Endothelial cell of umbilical vein (primary cell): ENCODE data around the gene NDUFAF2. TPM values are rescaled to one million over a fixed set of nuclear protein-coding genes. Genes with fewer than 3 reads are reported as not detected.
A peak's percentile ranks its signal among the peaks of the same experiment; 100 is the strongest.

Source experiments
- BruUV-seq: library from RNA; stranded (reverse); fragments of 400-500 nt; replicated peaks from 2 replicates; lab custom pipeline; 2021; lab: Mats Ljungman, UMichigan
- CTCF ChIA-PET: fragments of 300-600, 350-600 bp; sonication (Branson Sonifier 250); formaldehyde crosslinking; loops from one replicate; lab custom pipeline; 2021; ENCODE audit warnings: antibody characterized with exemption, inconsistent platforms; lab: Charles Lee
- POLR2A ChIA-PET: fragments of 300-600, 350-600 bp; sonication (Branson Sonifier 250); formaldehyde crosslinking; loops from one replicate; lab custom pipeline; 2021; ENCODE audit warnings: antibody characterized with exemption, inconsistent platforms; lab: Charles Lee
- DNase-seq: peaks from one replicate; pipeline ENCODE4 v3.0.0-alpha.2; 2011; ENCODE audit warnings: low read depth, low spot score
- FAIRE-seq: peaks from 2 replicates; lab custom pipeline; 2011; peaks lifted over from hg19 to GRCh38; lab: Jason Lieb, UNC
- H2AFZ ChIP-seq: 2 replicates; pipeline ENCODE4 v1.6.0; 2012; ENCODE audit warnings: low read depth, low read length, control low read depth, inconsistent platforms
- H3K27ac ChIP-seq: 2 replicates; pipeline ENCODE4 v1.5.1; 2011; ENCODE audit warnings: low read depth, mild to moderate bottlenecking, control low read depth, low read length, moderate library complexity; ENCODE audit not compliant: insufficient read depth
- H3K27me3 ChIP-seq, 2 experiments: 2 replicates each; pipeline versions ENCODE4 v1.6.0 to v1.6.1; 2011; ENCODE audit warnings: low read length in 2 of 2, mixed read lengths in 1 of 2; ENCODE audit not compliant: control insufficient read depth in 2 of 2, insufficient read depth in 2 of 2
- H3K36me3 ChIP-seq, 2 experiments: 2 replicates in 1 of 2; 3 replicates in 1 of 2; pipeline ENCODE4 v1.5.1; 2011; ENCODE audit warnings: low read length in 2 of 2, mild to moderate bottlenecking in 1 of 2, moderate library complexity in 1 of 2; ENCODE audit not compliant: control insufficient read depth in 2 of 2, insufficient read depth in 2 of 2; ENCODE audit errors: extremely low read depth in 1 of 2
- H3K4me1 ChIP-seq: 3 replicates; pipeline ENCODE4 v1.5.1; 2011; ENCODE audit warnings: mild to moderate bottlenecking, low read length; ENCODE audit not compliant: control insufficient read depth, insufficient read depth; ENCODE audit errors: extremely low read depth
- H3K4me2 ChIP-seq: 2 replicates; pipeline ENCODE4 v1.6.1; 2011; ENCODE audit warnings: low read length, control low read depth, mixed read lengths; ENCODE audit not compliant: insufficient read depth
- H3K4me3 ChIP-seq, 3 experiments: fragments of 200-600 bp in 1 of 3; sonication (generic), shearing (Covaris generic) in 1 of 3; replicated peaks in 1 of 3; 2 replicates each; pipeline ENCODE4 v1.5.1; 2011 to 2016; ENCODE audit warnings: control low read depth in 3 of 3, low read length in 3 of 3, mild to moderate bottlenecking in 2 of 3, inconsistent platforms in 1 of 3, low read depth in 1 of 3, moderate library complexity in 1 of 3; ENCODE audit not compliant: insufficient read depth in 1 of 3
- H3K79me2 ChIP-seq: 2 replicates; pipeline ENCODE4 v1.6.0; 2012; ENCODE audit warnings: low read length, inconsistent platforms; ENCODE audit not compliant: control insufficient read depth, insufficient read depth
- H3K9ac ChIP-seq: replicated peaks from 2 replicates; pipeline ENCODE3; 2011; ENCODE audit warnings: low read length, control low read depth; ENCODE audit not compliant: insufficient read depth; ENCODE audit errors: extremely low read depth
- H3K9me1 ChIP-seq: replicated peaks from 3 replicates; pipeline ENCODE4 v1.6.0; 2011; ENCODE audit warnings: mild to moderate bottlenecking, low read length; ENCODE audit not compliant: control insufficient read depth, insufficient read depth; ENCODE audit errors: extremely low read depth
- H3K9me3 ChIP-seq: replicated peaks from 2 replicates; pipeline ENCODE4 v1.5.1; 2012; ENCODE audit warnings: low read length, inconsistent platforms; ENCODE audit not compliant: control insufficient read depth, insufficient read depth
- H4K20me1 ChIP-seq: replicated peaks from 2 replicates; pipeline ENCODE3; 2011; ENCODE audit warnings: mild to moderate bottlenecking, low read length; ENCODE audit not compliant: control insufficient read depth, insufficient read depth; ENCODE audit errors: extremely low read depth
- EZH2 ChIP-seq: IDR thresholded peaks from 2 replicates; pipeline ENCODE4 v1.6.1; 2012; ENCODE audit warnings: borderline replicate concordance, low read depth, mild to moderate bottlenecking, moderate library complexity, low read length, inconsistent platforms; ENCODE audit not compliant: severe bottlenecking
- FOS ChIP-seq: IDR thresholded peaks from 2 replicates; pipeline ENCODE4 v1.6.1; 2011; ENCODE audit warnings: mild to moderate bottlenecking, low read length, moderate library complexity, borderline replicate concordance; ENCODE audit not compliant: insufficient read depth
- GATA2 ChIP-seq: IDR thresholded peaks from 2 replicates; pipeline ENCODE4 v1.7.0; 2011; ENCODE audit warnings: low read depth, mild to moderate bottlenecking, moderate library complexity, mixed read lengths, low read length; ENCODE audit not compliant: insufficient read length, insufficient read depth
- JUN ChIP-seq: IDR thresholded peaks from 2 replicates; pipeline ENCODE4 v1.6.1; 2011; ENCODE audit warnings: borderline replicate concordance, low read depth; ENCODE audit not compliant: insufficient read length, insufficient read depth
- MYC ChIP-seq: IDR thresholded peaks from one replicate; pipeline ENCODE4 v1.6.1; 2011; ENCODE audit warnings: mild to moderate bottlenecking, low read depth, low read length
- POLR2A ChIP-seq: IDR thresholded peaks from 2 replicates; pipeline ENCODE4 v1.6.1; 2012; ENCODE audit warnings: low read depth, mild to moderate bottlenecking, control low read depth, low read length
- POLR2AphosphoS5 ChIP-seq: IDR thresholded peaks from 2 replicates; pipeline ENCODE4 v1.6.1; 2012; ENCODE audit warnings: low read depth, mild to moderate bottlenecking, control low read depth, low read length, moderate library complexity; ENCODE audit not compliant: insufficient read depth
- dilution Hi-C: fragments of 300-500 bp; cut with MboI; formaldehyde crosslinking; loops from one replicate; pipeline ENCODE4 v1.15.0; 2019; ENCODE audit warnings: low sequenced_read_pairs; ENCODE audit not compliant: extremely low pct_ligation_motif_present
- intact Hi-C: fragments of 100-400 bp; cut with micrococcal nuclease; formaldehyde crosslinking; loops from one replicate; pipeline ENCODE4 v1.10.0; 2022
- polyA plus RNA-seq, 4 experiments: library from polyadenylated mRNA; depleted of rRNA in 3 of 4; stranded (reverse) in 3 of 4; unstranded in 1 of 4; fragments of >200 nt; gene quantifications; 2 replicates each; pipeline versions ENCODE4 v1.2.1 to v1.2.3, GENCODE V29; 2011 to 2012; ENCODE audit warnings: missing spikeins in 1 of 4
- total RNA-seq: library from RNA; stranded (reverse); gene quantifications from 2 replicates; pipeline ENCODE4 v1.2.3, GENCODE V29; 2021
- TF ChIP-seq, protein P1 (sequence below): IDR thresholded peaks from 2 replicates; pipeline ENCODE4 v1.6.1; 2011; ENCODE audit not compliant: insufficient read depth, insufficient read length
- TF ChIP-seq, protein P2 (sequence below), 2 donors: IDR thresholded peaks; 1 replicate in 1 of 2; 2 replicates in 1 of 2; pipeline ENCODE4 v1.5.1; 2011; ENCODE audit warnings: low read length in 2 of 2, mild to moderate bottlenecking in 2 of 2, moderate library complexity in 2 of 2, control low read depth in 1 of 2, inconsistent platforms in 1 of 2, low read depth in 1 of 2; ENCODE audit not compliant: insufficient read depth in 1 of 2; ENCODE audit errors: extremely low read depth in 1 of 2

The NDUFAF2 gene
- total and polyA plus RNA-seq, 2 donors (not counting 3 experiments of a cell fraction or from before 2014, with no cell fraction given): 10.7 to 39.9 TPM

DNA sequence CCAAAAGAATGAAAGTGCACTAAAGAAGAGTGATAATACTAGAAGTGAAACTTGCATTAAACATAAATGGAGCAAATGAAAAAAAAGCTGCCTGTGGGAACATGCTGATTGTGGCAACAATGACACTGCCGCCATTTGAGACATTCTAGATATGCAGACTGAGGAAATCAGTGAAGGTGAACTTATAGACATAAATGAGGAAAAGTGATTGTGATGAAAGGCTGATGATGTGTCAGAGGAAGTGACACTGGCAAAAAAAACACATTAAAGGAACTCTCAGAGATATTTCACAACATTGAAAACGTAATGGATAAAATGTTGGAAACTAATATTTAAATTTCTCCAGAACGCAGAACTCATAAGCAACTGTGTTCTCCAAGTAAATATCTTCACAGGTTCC, 1.4 kb upstream of the NDUFAF2 start:
- ChIA-PET CTCF (interaction anchor here (1.0 kb wide), 1 partner anchor 15 kb away, joined by 3 read pairs; no protein-coding TSS in a partner anchor), POLR2A (no interaction called here)
- FAIRE-seq (peak; percentile 15), DNase-seq (peak; percentile 12)
- Histone ChIP-seq H3K4me2 (peak overlapping the region; percentile 87), H3K9me3 (no peaks in the 10 kb centered on the region), H4K20me1 (no peaks in the 10 kb centered on the region), H3K79me2 (peaks cover 46% of the 10 kb centered on the region), H3K9ac (no peak overlapping the region), H3K9me1 (no peaks in the 10 kb centered on the region), H3K27ac (no peak overlapping the region), H3K27me3 (no peaks in the 10 kb centered on the region), H2AFZ (no peak overlapping the region), H3K4me3 (peak overlapping the region in 1 of 3 experiments; percentile 80), H3K4me1 (peaks cover 21% of the 10 kb centered on the region), H3K36me3 (no peaks in the 10 kb centered on the region)
- TF ChIP-seq FOS (peak; percentile 29), POLR2AphosphoS5 (no peak)
- BruUV-seq: no TSS peak
- dilution Hi-C loops (no loop called here), intact Hi-C loops (loop anchor here (10.0 kb wide), 1 partner anchor 1129 kb away; no protein-coding TSS in a partner anchor)

DNA sequence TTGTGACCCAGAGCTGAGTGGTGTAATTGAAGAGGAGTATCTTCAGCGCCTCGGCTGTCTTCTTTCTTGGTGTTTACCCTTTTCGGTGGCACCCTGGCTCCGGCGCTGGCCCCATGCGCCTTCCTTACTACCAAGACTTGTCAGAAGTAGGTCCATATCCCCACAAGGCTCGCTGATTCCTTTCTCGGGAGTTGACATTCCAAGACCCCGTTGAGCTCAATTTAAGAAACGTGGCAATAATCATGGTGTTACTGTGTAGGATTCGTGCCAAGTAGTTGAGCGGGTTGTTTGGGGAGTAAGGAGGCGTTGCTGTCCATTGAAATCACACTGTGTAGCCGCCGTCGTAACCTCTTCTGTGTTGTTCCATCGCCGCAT, 795 bp downstream of the NDUFAF2 start:
- intact Hi-C loops: loop anchor here (5.0 to 10.0 kb wide), 2 partner anchors 268 to 1131 kb away; no protein-coding TSS in a partner anchor
- Histone ChIP-seq H3K4me1 (peaks cover 21% of the 10 kb centered on the region), H3K79me2 (peaks cover 58% of the 10 kb centered on the region), H3K27me3 (no peaks in the 10 kb centered on the region), H3K4me2 (peak overlapping the region; percentile 96), H3K27ac (peak overlapping the region; percentile 19), H2AFZ (peak overlapping the region; percentile 92), H4K20me1 (no peaks in the 10 kb centered on the region), H3K36me3 (no peaks in the 10 kb centered on the region), H3K4me3 (peak overlapping the region; percentile 71 to 94 (median 78)), H3K9me3 (no peaks in the 10 kb centered on the region), H3K9ac (peak overlapping the region; percentile 63), H3K9me1 (no peaks in the 10 kb centered on the region)
- no peak for FAIRE-seq
- ChIA-PET CTCF (interaction anchor here (0.8 to 3.1 kb wide), 4 partner anchors 13 to 1198 kb away, joined by 3 to 27 read pairs (median 5); partner anchors contain the start of gene DEPDC1B), POLR2A (no interaction called here)
- dilution Hi-C loops: no loop called here
- DNase-seq: peak; percentile 76
- TF ChIP-seq POLR2A (no peak), FOS (no peak), MYC (no peak), POLR2AphosphoS5 (no peak), JUN (no peak), GATA2 (no peak), EZH2 (no peak)
- TF ChIP-seq, protein P1, sequence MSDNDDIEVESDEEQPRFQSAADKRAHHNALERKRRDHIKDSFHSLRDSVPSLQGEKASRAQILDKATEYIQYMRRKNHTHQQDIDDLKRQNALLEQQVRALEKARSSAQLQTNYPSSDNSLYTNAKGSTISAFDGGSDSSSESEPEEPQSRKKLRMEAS: no peak
- TF ChIP-seq, protein P2, sequence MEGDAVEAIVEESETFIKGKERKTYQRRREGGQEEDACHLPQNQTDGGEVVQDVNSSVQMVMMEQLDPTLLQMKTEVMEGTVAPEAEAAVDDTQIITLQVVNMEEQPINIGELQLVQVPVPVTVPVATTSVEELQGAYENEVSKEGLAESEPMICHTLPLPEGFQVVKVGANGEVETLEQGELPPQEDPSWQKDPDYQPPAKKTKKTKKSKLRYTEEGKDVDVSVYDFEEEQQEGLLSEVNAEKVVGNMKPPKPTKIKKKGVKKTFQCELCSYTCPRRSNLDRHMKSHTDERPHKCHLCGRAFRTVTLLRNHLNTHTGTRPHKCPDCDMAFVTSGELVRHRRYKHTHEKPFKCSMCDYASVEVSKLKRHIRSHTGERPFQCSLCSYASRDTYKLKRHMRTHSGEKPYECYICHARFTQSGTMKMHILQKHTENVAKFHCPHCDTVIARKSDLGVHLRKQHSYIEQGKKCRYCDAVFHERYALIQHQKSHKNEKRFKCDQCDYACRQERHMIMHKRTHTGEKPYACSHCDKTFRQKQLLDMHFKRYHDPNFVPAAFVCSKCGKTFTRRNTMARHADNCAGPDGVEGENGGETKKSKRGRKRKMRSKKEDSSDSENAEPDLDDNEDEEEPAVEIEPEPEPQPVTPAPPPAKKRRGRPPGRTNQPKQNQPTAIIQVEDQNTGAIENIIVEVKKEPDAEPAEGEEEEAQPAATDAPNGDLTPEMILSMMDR (IDR thresholded peaks at IDR 0.05; ENCODE audit: extremely low read depth in 1 of 2, insufficient read depth in 1 of 2, low read depth in 1 of 2, low read length in 2 of 2): no peak
- BruUV-seq: no TSS peak
